GM19351 (cell line): ENCODE results near the gene SLC22A24.
"Not testable (repeated sequence)": the region's sequence is repeated elsewhere in the genome, so short reads cannot be mapped to it uniquely, and the experiment has no call there.

Experiments used
- ATAC-seq: cut with Tn5 transposase; IDR thresholded peaks from one replicate; pipeline ENCODE4 v1.9.1; 2021; ENCODE audit warnings: mild to moderate bottlenecking, moderate library complexity; ENCODE audit not compliant: unreplicated experiment

The SLC22A24 gene, protein sequence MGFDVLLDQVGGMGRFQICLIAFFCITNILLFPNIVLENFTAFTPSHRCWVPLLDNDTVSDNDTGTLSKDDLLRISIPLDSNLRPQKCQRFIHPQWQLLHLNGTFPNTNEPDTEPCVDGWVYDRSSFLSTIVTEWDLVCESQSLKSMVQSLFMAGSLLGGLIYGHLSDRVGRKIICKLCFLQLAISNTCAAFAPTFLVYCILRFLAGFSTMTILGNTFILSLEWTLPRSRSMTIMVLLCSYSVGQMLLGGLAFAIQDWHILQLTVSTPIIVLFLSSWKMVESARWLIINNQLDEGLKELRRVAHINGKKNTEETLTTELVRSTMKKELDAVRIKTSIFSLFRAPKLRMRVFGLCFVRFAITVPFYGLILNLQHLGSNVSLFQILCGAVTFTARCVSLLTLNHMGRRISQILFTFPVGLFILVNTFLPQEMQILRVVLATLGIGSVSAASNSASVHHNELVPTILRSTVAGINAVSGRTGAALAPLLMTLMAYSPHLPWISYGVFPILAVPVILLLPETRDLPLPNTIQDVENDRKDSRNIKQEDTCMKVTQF

DNA sequence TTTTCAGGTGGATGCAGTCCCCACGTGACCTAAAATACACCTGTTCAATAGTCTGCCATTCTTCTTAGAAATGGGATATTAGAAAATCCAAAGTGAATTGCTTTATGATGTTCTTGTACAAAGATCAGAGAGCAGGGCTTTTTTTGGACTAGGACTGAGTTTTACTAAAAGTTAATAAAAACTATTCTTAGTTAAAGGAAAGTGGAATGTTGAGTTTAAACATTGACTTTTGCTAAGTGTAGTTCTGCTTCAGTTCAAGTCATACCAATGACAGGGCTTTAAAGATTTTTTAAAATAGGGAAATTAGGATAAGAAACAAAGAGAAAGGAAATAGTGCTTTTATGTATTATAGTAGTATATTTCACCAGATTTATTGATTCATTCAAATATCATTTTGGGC, at the start of gene SLC22A24:
SLC22A24 (minus strand) TSS at position 101 of the 400 bp plus-strand sequence. CDS start 442 bp downstream, outside the sequence.
- ATAC-seq: no peak

- ATAC-seq: no peak
Observed at GRCh38 chr11:63180536-63180935, 36.5 kb upstream of the SLC22A24 start.

DNA sequence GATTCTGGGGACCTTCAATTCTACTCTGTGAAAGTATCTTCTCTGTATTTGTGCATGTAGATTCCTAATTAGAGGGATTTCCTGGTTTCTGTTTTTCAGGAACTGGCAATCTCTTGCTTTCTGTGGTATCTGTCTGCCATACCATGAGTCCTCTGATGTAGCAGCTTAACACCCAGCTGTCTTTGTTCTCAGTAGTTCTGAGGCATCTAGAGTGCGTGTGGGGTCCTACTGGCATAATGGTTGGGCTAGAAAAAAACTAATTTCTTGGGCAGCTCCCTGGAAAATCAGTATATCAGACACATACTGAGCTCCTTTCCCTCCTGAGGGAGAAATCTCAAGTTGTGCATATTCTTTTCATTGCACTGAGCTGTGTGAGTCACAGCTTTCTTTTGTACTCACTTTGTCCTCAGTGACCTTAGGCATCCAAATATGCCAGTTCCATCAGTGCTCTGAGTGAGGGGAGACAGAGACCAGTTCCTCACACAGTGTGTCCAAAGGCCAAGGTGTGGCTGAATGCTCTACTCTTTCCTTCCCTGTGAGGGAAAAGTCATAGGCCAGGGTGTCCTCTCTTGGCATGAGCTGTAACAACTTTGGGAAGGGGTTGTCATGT, 35.5 kb upstream of the SLC22A24 start:
- ATAC-seq: no peak

DNA sequence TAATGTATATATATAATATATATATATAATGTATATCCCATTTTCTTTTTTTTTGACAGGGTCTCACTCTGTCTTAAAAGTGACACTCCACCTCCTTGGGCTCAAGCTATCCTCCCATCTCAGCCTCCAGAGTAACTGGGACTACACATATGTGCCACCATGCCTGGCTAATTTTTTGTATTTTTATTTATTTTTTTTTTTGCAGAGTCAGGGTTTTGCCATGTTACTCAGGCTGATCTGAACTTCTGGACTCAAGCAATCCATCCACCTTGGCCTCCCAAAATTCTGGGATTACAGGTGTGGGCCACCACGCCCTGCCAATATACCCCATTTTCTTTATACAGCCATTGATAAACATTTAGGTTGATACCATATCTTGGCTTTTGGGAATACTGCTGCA, 33.9 kb upstream of the SLC22A24 start:
- no peak for ATAC-seq

GRCh38 chr11:63165706-63166310, 21.8 kb upstream of the SLC22A24 start:
- no peak for ATAC-seq

DNA sequence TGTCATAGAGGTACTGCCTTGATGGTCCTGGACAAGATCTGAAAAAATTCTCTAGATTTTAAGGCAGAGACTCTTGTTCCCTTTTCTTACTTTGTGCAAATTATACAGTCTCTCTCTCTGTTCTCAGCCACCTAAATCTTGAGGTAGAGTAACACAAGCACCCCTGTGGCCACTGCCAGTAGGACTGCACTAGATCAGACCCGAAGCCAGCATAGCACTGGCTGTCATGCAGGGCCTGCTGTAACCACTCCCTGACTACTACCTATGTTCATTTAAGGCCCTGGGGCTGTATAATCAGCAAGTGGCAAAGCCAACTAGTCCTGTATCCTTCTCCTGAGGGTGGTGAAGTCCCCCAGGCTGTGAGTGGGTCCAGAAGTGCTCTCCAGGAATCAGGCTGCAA, 11.8 kb upstream of the SLC22A24 start:
- ATAC-seq: no peak

- ATAC-seq: no peak
Observed at GRCh38 chr11:63146581-63146980, 2.6 kb upstream of the SLC22A24 start.

DNA sequence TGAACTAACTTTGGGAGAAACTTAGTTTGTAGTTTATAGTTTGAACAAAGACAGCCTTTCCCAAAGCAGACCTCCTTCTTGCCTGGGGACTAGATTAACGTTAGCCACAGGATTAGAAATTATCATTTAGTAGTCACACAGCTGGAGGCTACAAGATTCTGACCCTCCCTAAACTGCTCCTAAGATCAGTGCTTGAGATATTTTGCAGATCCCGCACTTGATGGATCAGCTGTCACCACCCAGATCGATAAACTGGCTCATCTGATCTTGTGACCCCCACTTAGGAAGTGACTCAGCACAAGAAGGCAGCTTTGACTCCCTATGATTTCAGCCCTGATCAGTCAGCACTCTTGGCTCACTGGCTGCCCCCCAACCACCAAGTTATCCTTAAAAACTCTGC, 1.6 kb downstream of the SLC22A24 start:
- ATAC-seq: no peak

DNA sequence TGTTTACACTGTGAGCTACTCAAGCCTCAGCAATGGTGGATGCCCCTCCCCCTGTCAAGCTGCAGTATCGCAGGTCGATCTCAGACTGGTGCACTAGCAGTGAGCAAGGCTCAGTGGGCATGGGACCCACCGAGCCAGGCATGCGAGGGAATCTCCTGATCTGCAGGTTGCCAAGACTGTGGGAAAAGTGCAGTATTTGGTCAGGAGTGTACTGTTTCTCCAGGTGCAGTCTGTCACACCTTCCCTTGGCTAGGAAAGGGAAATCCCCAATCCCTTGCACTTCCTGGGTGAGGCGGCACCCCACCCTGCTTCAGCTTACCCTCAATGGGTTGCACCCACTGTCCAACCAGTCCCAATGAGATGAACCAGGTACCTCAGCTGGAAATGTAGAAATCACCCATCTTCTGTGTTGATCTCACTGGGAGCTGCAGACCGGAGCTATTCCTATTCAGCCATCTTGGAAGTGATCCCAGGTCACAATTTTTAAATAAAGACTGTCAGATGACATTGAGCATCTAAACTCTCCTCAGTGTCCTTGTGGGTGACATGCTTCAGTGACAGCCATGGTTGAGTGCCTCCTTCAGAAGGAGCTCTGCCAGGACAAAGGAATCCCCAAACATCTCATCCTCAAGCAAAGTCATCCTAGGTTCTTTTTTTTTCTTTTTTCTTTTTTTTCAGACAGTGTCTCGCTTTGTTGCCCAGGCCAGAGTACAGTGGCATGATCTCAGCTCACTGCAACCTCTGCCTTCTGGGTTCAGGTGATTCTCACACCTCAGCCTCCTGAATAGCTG, 10.8 kb downstream of the SLC22A24 start:
- ATAC-seq: no peak

DNA sequence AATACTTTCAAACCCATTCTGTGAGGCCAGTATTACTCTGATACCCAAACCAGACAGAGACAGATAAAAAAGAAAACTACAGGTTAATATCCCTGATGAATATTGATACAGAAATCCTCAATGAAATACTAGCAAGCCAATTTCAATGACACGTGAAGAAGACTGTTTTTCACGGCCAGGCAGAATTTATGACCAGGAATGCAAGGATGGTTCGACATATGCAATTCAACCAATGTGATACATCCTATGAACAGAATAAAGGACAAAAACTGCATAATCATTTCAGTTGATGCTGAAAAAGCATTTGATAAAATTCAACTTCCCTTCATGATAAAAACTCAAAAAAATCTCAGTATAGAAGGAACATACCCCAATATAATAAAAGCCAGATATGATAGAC, 44.5 kb downstream of the SLC22A24 start:
- no peak for ATAC-seq

- ATAC-seq: no peak
Observed at GRCh38 chr11:63080682-63081081, 63.3 kb downstream of the SLC22A24 start.

- ATAC-seq: not testable (repeated sequence)
Observed at GRCh38 chr11:63046203-63046602, 97.8 kb downstream of the SLC22A24 start.

GRCh38 chr11:63042596-63042995, 101.4 kb downstream of the SLC22A24 start:
- ATAC-seq: no peak

DNA sequence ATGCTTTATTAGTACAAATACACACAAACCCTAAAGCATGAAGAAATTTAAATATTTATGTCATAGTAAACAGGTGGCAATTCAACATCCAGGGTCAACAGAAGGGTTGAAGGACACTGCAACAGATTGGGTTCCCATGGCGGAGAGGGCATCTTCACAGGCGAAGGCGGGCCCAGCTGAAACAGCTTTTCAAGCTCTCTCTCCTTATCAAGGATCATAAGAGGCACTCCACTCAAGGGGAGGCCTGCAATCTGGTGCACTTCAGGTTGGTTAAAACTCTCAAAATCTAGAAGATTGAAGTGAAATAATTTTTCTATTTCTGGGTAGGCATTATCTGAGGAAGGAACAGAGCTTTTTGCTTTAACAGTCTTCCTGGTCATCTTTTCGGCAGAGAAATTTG, 111.6 kb downstream of the SLC22A24 start:
- ATAC-seq: no peak
